Measurements from ENCODE around the gene PGA4. TPM values are rescaled to one million over a fixed set of nuclear protein-coding genes. Genes with fewer than 3 reads are reported as not detected.
"Not testable (repeated sequence)": the region's sequence is repeated elsewhere in the genome, so short reads cannot be mapped to it uniquely, and the experiment has no call there.

The PGA4 gene
- total and polyA plus RNA-seq, 2 of the 8 experiments (the other 6 are each of a cell fraction or from before 2014, with no cell fraction given): 1.3 TPM; not detected in 1

DNA sequence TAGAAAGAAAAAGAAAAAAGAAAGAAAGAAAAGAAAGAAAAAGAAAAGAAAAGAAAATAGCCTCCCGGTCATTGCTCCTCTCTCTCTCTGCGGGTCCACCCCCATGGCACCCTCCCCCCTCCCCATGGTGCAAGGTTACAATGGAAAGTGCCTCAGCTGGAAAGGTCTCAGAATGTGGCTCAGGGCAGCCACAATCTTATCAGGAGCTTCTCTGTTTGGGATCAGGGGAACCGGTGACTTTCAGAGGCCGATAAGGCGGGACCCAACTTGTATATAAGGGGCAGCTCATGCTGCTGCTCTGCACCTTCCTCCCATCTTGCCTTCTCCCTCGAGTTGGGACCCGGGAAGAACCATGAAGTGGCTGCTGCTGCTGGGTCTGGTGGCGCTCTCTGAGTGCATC, 18.7 kb downstream of the PGA4 start, which contains the start of gene PGA5:
PGA5 (plus strand) TSS at position 301 of the 400 bp plus-strand sequence; CDS start at position 353, 52 bp downstream.
- WGBS, 2 experiments (ENCODE audit: extremely low coverage in 1 of 2, insufficient coverage in 1 of 2, insufficient read length in 1 of 2, insufficient replicate concordance in 2 of 2, low coverage in 1 of 2, low lambda C conversion rate in 2 of 2, missing lambda C conversion rate in 1 of 2): no CpG with 5 or more reads among the region's 8 CpGs

DNA sequence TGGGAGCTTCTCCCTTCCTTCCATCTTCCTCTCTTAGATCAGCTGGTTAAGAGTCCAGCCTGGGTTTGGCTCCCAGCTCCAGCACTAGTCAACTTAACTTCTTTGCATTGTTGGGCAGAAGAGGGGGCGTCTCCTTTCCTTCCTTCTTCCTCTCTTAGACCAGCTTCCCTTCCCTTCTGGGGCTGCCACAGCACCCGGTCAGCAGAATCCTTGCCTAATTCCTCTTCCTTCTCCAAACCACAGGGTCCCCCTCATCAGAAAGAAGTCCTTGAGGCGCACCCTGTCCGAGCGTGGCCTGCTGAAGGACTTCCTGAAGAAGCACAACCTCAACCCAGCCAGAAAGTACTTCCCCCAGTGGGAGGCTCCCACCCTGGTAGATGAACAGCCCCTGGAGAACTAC, 19.4 kb downstream of the PGA4 start:
- H3K36me3 ChIP-seq (ENCODE audit: control insufficient read depth in 2 of 4, insufficient read depth in 4 of 4, low read length in 3 of 4); H2BK120ac ChIP-seq (replicated peaks; ENCODE audit: low read depth, low read length); H4K20me1 ChIP-seq (replicated peaks in 1 of 2; ENCODE audit: control insufficient read depth in 1 of 2, insufficient read depth in 2 of 2, low read length in 2 of 2); H3K9ac ChIP-seq (replicated peaks in 1 of 4; ENCODE audit: extremely low read depth in 1 of 4, low read depth in 3 of 4, low read length in 3 of 4); H3K79me2 ChIP-seq (ENCODE audit: control insufficient read depth in 1 of 2, insufficient read depth in 2 of 2, low read length in 2 of 2); H2BK5ac ChIP-seq (ENCODE audit: low read depth, low read length); H2BK12ac ChIP-seq (ENCODE audit: low read depth, low read length); H3K14ac ChIP-seq (ENCODE audit: insufficient read length); DNase-seq (ENCODE audit: low read depth in 1 of 2, low spot score in 2 of 2); H3K4ac ChIP-seq (replicated peaks; ENCODE audit: insufficient read length, low read depth, low read length); H2AK5ac ChIP-seq (ENCODE audit: low read depth, low read length); POLR2A ChIA-PET (ENCODE audit: partially characterized antibody); H3K79me1 ChIP-seq (ENCODE audit: low read depth, low read length); H4K8ac ChIP-seq (ENCODE audit: extremely low read depth, insufficient read depth, low read length); H2BK15ac ChIP-seq (ENCODE audit: low read length); H3K4me2 ChIP-seq (ENCODE audit: insufficient read depth in 1 of 2, low read depth in 2 of 2, low read length in 2 of 2); H4K5ac ChIP-seq (ENCODE audit: insufficient read length, low read depth, low read length); H3K56ac ChIP-seq (replicated peaks; ENCODE audit: insufficient read length, low read depth, low read length); H4K91ac ChIP-seq (replicated peaks; ENCODE audit: insufficient read length, low read length); H3K4me1 ChIP-seq (replicated peaks in 1 of 4; ENCODE audit: control insufficient read depth in 3 of 4, insufficient read depth in 4 of 4, low read length in 3 of 4); CTCF ChIA-PET (ENCODE audit: partially characterized antibody); H3K27me3 ChIP-seq (replicated peaks in 1 of 4; ENCODE audit: control insufficient read depth in 3 of 4, extremely low read depth in 1 of 4, insufficient read depth in 3 of 4, low read length in 3 of 4); H3K9me3 ChIP-seq (ENCODE audit: insufficient read depth in 2 of 2, low read depth in 1 of 2, low read length in 1 of 2); FAIRE-seq; H2BK20ac ChIP-seq (ENCODE audit: low read length); H3K4me3 ChIP-seq (ENCODE audit: extremely low read depth in 1 of 4, insufficient read depth in 2 of 4, low read depth in 3 of 4, low read length in 4 of 4); H3K23me2 ChIP-seq (ENCODE audit: low read depth, low read length); H2AFZ ChIP-seq (ENCODE audit: low read length); H3K18ac ChIP-seq (ENCODE audit: extremely low read depth, low read length); H3K23ac ChIP-seq (ENCODE audit: insufficient read length); H3K27ac ChIP-seq (ENCODE audit: low read depth, low read length): not testable (repeated sequence)
- no CpG with 5 or more reads among the region's 5 CpGs for WGBS, 2 experiments (ENCODE audit: extremely low coverage in 1 of 2, insufficient coverage in 1 of 2, insufficient read length in 1 of 2, insufficient replicate concordance in 2 of 2, low coverage in 1 of 2, low lambda C conversion rate in 2 of 2, missing lambda C conversion rate in 1 of 2)

More for the DNA sequence above, 18.7 kb downstream of the PGA4 start, which contains the start of gene PGA5:
- H3K23me2 ChIP-seq (ENCODE audit: low read depth, low read length); H2AFZ ChIP-seq (ENCODE audit: low read length); POLR2A ChIA-PET (ENCODE audit: partially characterized antibody); H2BK15ac ChIP-seq (ENCODE audit: low read length); H3K4ac ChIP-seq (replicated peaks; ENCODE audit: insufficient read length, low read depth, low read length); FAIRE-seq; H2BK5ac ChIP-seq (ENCODE audit: low read depth, low read length); DNase-seq (ENCODE audit: low read depth in 1 of 2, low spot score in 2 of 2); H3K79me2 ChIP-seq (ENCODE audit: control insufficient read depth in 1 of 2, insufficient read depth in 2 of 2, low read length in 2 of 2); H3K27me3 ChIP-seq (replicated peaks in 1 of 4; ENCODE audit: control insufficient read depth in 3 of 4, extremely low read depth in 1 of 4, insufficient read depth in 3 of 4, low read length in 3 of 4); H3K4me2 ChIP-seq (ENCODE audit: insufficient read depth in 1 of 2, low read depth in 2 of 2, low read length in 2 of 2); H3K9ac ChIP-seq (replicated peaks in 1 of 4; ENCODE audit: extremely low read depth in 1 of 4, low read depth in 3 of 4, low read length in 3 of 4); H4K8ac ChIP-seq (ENCODE audit: extremely low read depth, insufficient read depth, low read length); H2BK120ac ChIP-seq (replicated peaks; ENCODE audit: low read depth, low read length); H3K27ac ChIP-seq (ENCODE audit: low read depth, low read length); H4K20me1 ChIP-seq (replicated peaks in 1 of 2; ENCODE audit: control insufficient read depth in 1 of 2, insufficient read depth in 2 of 2, low read length in 2 of 2); H3K9me3 ChIP-seq (ENCODE audit: insufficient read depth in 2 of 2, low read depth in 1 of 2, low read length in 1 of 2); H4K91ac ChIP-seq (replicated peaks; ENCODE audit: insufficient read length, low read length); H4K5ac ChIP-seq (ENCODE audit: insufficient read length, low read depth, low read length); H3K18ac ChIP-seq (ENCODE audit: extremely low read depth, low read length); H2AK5ac ChIP-seq (ENCODE audit: low read depth, low read length); H3K4me3 ChIP-seq (ENCODE audit: extremely low read depth in 1 of 4, insufficient read depth in 2 of 4, low read depth in 3 of 4, low read length in 4 of 4); H3K23ac ChIP-seq (ENCODE audit: insufficient read length); H3K4me1 ChIP-seq (replicated peaks in 1 of 4; ENCODE audit: control insufficient read depth in 3 of 4, insufficient read depth in 4 of 4, low read length in 3 of 4); H3K14ac ChIP-seq (ENCODE audit: insufficient read length); H3K36me3 ChIP-seq (ENCODE audit: control insufficient read depth in 2 of 4, insufficient read depth in 4 of 4, low read length in 3 of 4); H2BK20ac ChIP-seq (ENCODE audit: low read length); H3K56ac ChIP-seq (replicated peaks; ENCODE audit: insufficient read length, low read depth, low read length); H3K79me1 ChIP-seq (ENCODE audit: low read depth, low read length); H2BK12ac ChIP-seq (ENCODE audit: low read depth, low read length): not testable (repeated sequence)
- CTCF ChIA-PET (ENCODE audit: partially characterized antibody): interaction anchor here (1.0 kb wide), 1 partner anchor 13 kb away, joined by 7 read pairs; no protein-coding TSS in a partner anchor
